ENCODE results near the gene PRR7. TPM values are rescaled to one million over a fixed set of nuclear protein-coding genes. Genes with fewer than 3 reads are reported as not detected.
"Not testable (repeated sequence)": the region's sequence is repeated elsewhere in the genome, so short reads cannot be mapped to it uniquely, and the experiment has no call there.

Gene PRR7
- polyA plus RNA-seq, 4 donors, result 0.76 to 2.4 (median 0.99) TPM

- no peak for DNase-seq (ENCODE audit: low read depth in 4 of 4, low spot score in 3 of 4)
These were observed 32.4 kb downstream of the PRR7 start for GRCh38 chr5:177478711-177479646.

DNA sequence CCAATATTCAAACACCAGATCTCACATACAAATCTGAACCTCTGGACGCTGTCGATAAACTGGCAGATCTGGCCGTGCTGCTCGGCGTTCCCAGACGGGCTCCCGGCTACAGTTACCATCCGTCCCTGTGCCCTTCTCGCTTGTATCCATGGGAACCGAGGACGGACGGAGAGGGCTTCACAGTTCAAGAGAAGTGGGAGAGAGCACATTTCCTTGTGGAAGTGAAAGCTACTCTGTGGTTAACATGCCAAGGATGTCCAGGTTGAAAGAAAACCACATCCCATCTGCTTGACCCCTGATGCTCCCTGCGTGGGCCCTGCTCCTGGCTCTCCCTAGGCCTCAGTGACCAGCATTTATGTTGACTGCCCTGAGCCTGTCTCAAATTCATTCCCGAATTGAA, 33.2 kb downstream of the PRR7 start:
- no peak for DNase-seq (ENCODE audit: low read depth in 4 of 4, low spot score in 3 of 4)

- no peak for DNase-seq (ENCODE audit: low read depth in 4 of 4, low spot score in 3 of 4)
These were observed 35.8 kb downstream of the PRR7 start for GRCh38 chr5:177482359-177482795.

- no peak for DNase-seq (ENCODE audit: low read depth in 4 of 4, low spot score in 3 of 4)
These were observed 36.4 kb downstream of the PRR7 start for GRCh38 chr5:177483042-177483441.

GRCh38 chr5:177483994-177484901, 37.6 kb downstream of the PRR7 start:
- no peak for DNase-seq (ENCODE audit: low read depth in 4 of 4, low spot score in 3 of 4)

DNA sequence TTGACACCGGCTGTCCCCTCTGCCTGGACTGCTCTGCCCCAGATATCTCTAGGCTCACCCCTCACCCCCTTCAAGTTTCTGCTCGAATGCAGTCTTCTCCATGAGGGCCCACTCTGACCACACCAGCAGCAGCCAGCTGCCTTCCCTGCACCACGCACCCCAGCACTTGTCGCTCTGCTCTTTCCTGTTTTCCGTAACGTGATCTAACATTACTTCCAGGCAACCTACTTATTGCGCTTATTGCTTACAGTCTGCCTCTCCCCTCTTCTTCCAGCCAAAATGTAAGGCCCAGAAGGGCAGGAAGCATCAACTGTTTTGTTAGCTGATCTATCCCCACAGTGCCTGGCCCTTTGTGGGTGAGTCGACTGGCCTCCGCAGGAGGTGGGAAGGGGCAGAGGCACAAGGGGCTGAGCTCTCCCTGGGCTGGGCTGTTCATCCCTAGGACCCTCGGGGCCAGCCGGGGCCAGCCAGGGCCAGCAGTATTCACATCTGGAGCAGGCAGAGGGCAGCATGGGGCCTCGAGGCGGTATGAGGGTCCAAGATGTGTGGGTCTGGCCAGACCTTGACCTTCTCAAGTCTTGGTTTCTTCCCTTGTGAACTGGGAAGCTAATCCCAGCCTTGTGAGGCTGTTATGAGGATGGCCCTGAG, 38.4 kb downstream of the PRR7 start:
- no peak for DNase-seq (ENCODE audit: low read depth in 4 of 4, low spot score in 3 of 4)

GRCh38 chr5:177485753-177486152, 39.1 kb downstream of the PRR7 start:
- DNase-seq (ENCODE audit: low read depth in 4 of 4, low spot score in 3 of 4), result not testable (repeated sequence)

DNA sequence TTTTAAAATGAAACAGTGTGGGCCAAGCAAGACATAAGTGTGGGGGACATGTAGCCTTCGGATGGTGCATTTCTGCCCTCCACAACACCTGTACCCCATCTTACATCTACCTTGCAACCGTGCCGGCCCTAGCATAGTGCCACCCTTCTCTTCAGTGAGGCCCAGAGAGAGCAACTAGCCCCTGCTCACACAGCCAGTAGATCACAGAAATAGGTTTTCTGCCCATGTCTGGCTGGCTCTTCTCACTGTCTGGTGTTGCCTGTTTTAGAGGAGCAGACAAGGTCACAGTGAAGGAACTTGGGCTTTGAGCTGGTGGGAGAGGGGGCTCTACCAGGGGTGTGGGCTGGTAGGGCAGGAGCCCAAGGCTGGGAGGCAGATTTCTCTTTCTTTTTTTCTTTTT, 39.6 kb downstream of the PRR7 start:
- DNase-seq (ENCODE audit: low read depth in 4 of 4, low spot score in 3 of 4), result no peak

DNA sequence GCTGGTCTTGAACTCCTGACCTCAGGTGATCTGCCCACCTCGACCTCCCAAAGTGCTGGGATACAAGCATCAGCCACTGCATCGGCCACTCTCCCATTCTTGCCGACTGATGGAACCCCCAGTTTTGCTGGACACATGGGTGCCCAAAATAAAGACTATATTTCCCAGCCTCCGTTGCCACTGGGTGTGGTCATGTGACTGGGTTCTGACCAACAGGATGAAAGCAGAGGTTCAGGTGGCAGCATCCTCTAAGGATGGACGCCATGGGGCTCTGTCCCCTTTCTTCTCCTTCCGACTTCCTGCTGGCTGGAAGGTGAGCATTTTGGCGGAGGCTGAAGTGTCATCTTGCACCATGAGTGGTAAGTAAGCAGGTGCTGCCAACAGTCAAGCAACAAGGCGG, 40.5 kb downstream of the PRR7 start:
- no peak for DNase-seq (ENCODE audit: low read depth in 4 of 4, low spot score in 3 of 4)

DNA sequence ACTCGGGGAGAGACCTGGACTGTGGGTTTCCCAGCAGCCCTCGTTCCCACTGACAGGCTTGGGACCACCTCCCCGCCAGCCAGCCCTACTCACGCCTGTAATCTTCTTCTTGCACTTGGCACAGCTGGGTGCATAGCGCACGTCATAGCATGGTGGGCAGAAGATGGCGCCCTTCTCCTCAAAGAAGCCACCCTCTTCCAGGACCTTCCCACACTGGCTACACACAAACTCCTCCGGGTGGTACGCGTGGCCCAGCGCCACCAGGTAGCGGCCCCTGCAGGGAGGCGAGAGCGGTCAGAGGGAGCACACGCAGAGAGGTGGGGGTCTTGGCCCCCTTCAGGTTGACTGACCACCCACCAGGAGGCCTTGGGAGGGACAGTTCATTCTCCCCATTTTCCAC, 41.4 kb downstream of the PRR7 start:
- no peak for DNase-seq (ENCODE audit: low read depth in 4 of 4, low spot score in 3 of 4)

- DNase-seq (ENCODE audit: low read depth in 4 of 4, low spot score in 3 of 4), result no peak
These were observed 42.6 kb downstream of the PRR7 start for GRCh38 chr5:177489119-177489716.

DNA sequence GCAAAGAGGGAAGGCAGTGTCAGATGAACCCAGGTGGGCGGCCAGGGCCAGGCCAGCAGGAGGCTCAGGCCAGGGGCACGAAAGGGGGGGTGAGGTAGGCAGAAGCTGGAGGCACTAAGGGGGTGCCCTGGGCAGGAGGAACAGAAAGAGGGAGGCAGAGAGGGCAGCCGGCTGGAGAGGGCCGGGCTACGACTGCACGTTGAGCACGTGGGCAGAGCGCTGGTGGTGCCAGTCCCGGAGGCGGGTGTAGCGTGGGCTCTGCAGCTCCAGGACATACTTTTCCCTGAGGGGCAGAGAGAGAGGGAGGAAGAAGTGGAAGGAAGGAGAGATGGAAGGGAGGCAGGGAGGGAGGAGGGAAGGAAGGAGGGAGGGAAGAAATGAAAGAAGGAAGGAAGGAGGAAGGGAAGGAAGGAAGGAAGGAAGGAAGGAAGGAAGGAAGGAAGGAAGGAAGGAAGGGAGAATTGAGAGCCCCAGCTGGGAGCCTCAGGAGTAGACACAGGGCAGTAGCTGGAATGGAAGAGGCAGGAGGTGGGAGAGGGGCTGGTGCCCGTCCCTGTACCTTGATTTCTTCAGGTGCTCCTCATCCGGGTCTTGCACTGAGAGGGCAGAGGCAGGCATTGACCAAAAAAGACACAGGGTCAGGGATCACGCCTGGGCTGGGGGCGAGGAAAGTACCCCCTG, 43.8 kb downstream of the PRR7 start:
- no peak for DNase-seq (ENCODE audit: low read depth in 4 of 4, low spot score in 3 of 4)

DNA sequence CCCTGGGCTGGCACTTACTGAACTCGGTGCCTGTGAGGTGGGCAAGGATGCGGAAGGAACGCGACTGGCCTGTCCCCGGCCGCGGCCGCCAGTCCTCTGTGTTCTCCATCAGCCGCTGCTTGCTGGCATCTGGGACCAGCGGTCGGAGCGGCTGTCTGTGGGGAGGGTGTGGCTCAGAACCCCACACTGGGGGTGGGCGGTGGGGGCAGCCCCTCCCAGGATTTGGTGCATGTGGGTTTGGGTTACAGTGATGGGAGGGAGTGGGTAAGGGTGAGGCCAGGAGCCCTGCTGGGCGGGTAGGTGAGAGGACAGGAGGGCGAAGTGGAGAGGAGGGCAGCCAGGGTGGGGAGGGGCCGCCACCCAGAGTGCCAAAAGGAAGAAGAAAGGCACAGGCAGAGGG, 44.4 kb downstream of the PRR7 start:
- DNase-seq (ENCODE audit: low read depth in 4 of 4, low spot score in 3 of 4), result no peak

- DNase-seq (ENCODE audit: low read depth in 4 of 4, low spot score in 3 of 4), result no peak
These were observed 44.9 kb downstream of the PRR7 start for GRCh38 chr5:177491429-177491945.

GRCh38 chr5:177491983-177492746, 45.6 kb downstream of the PRR7 start:
- no peak for DNase-seq (ENCODE audit: low read depth in 4 of 4, low spot score in 3 of 4)

DNA sequence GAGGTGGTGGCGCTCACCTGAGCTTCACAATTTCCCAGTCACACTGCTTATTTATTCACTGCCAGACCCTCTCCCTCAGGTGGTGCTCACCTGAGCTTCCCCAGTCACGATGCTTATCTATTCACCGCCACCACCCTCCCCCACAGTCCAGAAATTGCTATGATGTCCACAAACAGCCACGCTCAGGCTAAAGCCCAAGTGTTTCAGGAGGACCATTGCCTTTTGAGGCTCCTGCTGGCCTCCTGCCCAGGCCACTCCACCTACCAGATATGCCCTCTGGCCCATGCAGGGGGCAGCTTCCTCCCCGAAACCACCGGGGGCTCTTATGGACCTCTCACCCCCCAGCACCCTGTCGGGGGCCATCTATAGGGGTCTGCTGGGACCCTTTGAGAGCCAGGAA, 46.2 kb downstream of the PRR7 start:
- DNase-seq (ENCODE audit: low read depth in 4 of 4, low spot score in 3 of 4), result no peak

- DNase-seq (ENCODE audit: low read depth in 4 of 4, low spot score in 3 of 4), result no peak
These were observed 47.3 kb downstream of the PRR7 start for GRCh38 chr5:177493795-177494345.

DNA sequence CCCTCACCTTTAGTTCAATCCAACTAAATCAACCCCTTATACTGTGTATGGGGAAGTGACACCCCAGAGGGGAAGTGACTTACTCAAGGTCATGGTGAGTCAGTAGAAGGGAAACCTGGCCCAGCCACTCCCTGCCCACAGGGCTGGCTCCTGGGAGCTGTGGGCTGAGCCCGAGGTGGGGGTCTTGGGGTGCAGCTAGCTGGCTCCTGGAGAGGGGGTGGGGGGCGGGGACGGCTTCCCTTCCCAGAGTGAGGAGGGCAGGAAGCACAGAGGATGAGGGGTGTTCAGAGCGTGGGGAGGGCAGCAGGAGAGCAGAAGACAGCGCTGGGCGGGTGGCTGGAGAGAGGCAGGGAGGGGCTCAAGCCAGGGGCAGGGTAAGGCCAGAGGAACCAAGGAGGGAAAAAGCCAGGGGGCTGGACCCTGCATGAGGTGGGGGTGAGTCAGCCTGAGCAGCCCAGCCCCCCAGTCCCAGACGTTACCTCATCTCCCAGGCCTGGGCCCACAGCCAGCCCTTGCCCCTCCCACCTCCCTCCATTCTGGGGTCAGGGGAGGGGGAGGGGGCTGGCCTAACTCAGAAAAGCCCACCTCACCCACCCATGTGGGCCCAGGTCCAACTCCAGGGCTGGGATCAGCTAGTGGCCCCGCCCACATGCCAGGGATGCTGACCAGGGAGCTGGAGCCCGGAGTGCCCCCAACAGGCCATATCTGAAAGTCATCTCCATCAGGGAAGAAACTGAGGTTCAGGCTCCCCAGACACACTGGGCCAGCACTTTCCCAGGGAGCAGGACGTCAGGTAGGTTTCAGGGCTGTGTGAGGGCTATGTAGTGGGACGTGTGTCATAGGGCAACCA, 48.0 kb downstream of the PRR7 start:
- no peak for DNase-seq (ENCODE audit: low read depth in 4 of 4, low spot score in 3 of 4)

All from left renal pelvis (tissue), 4 donors.